ENCODE data around the gene TMEFF2. TPM values are rescaled to one million over a fixed set of nuclear protein-coding genes. Genes with fewer than 3 reads are reported as not detected.

The TMEFF2 gene
- total and polyA plus RNA-seq, 4 donors: 0.08 TPM; not detected in 3

DNA sequence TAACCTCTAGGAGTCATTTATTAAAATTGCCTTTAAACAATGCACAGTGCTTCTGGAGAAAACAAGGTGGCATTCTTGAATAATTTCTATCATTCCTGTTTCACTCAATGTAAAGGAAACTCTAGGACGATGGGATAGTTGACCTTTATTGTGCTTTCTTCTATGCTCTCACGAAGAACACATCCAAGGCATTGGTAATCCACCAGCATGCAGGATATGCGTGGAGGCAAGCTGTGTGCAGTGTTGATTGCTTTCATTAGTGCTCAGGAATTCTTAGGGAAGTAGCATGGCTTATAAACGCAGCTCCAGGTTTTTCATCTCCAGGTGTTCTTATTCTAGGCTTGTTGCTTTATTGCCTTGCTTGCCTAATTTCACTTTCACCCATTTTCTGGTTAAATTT is 289.4 kb downstream of the TMEFF2 start:
- no peaks in the 10 kb centered on the region for H3K27me3 ChIP-seq (ENCODE audit: control insufficient read depth in 4 of 4, insufficient read depth in 4 of 4, low read length in 3 of 4)
- no peak overlapping the region for H3K9ac ChIP-seq (ENCODE audit: low read depth in 1 of 2, low read length in 2 of 2)
- TF ChIP-seq YY1 (IDR thresholded peaks at IDR 0.05) (no peak), NR2F2 (IDR thresholded peaks at IDR 0.05) (no peak), GABPA (IDR thresholded peaks at IDR 0.05 in 1 of 2, conservative IDR thresholded peaks at IDR 0.05 in 1 of 2) (no peak), HNF4G (IDR thresholded peaks at IDR 0.05) (no peak), EGR1 (IDR thresholded peaks at IDR 0.05; ENCODE audit: low read depth in 2 of 2) (no peak), HNF4A (conservative IDR thresholded peaks at IDR 0.05) (no peak), FOXA2 (IDR thresholded peaks at IDR 0.05) (no peak)
- TF ChIP-seq, protein P1, sequence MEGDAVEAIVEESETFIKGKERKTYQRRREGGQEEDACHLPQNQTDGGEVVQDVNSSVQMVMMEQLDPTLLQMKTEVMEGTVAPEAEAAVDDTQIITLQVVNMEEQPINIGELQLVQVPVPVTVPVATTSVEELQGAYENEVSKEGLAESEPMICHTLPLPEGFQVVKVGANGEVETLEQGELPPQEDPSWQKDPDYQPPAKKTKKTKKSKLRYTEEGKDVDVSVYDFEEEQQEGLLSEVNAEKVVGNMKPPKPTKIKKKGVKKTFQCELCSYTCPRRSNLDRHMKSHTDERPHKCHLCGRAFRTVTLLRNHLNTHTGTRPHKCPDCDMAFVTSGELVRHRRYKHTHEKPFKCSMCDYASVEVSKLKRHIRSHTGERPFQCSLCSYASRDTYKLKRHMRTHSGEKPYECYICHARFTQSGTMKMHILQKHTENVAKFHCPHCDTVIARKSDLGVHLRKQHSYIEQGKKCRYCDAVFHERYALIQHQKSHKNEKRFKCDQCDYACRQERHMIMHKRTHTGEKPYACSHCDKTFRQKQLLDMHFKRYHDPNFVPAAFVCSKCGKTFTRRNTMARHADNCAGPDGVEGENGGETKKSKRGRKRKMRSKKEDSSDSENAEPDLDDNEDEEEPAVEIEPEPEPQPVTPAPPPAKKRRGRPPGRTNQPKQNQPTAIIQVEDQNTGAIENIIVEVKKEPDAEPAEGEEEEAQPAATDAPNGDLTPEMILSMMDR (IDR thresholded peaks at IDR 0.05; ENCODE audit: low read depth, low read length, missing input control): no peak
- TF ChIP-seq, protein P2, sequence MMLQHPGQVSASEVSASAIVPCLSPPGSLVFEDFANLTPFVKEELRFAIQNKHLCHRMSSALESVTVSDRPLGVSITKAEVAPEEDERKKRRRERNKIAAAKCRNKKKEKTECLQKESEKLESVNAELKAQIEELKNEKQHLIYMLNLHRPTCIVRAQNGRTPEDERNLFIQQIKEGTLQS (IDR thresholded peaks at IDR 0.05): no peak
- TF ChIP-seq, protein P3, sequence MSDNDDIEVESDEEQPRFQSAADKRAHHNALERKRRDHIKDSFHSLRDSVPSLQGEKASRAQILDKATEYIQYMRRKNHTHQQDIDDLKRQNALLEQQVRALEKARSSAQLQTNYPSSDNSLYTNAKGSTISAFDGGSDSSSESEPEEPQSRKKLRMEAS (IDR thresholded peaks at IDR 0.05): no peak
- TF ChIP-seq, protein P4, sequence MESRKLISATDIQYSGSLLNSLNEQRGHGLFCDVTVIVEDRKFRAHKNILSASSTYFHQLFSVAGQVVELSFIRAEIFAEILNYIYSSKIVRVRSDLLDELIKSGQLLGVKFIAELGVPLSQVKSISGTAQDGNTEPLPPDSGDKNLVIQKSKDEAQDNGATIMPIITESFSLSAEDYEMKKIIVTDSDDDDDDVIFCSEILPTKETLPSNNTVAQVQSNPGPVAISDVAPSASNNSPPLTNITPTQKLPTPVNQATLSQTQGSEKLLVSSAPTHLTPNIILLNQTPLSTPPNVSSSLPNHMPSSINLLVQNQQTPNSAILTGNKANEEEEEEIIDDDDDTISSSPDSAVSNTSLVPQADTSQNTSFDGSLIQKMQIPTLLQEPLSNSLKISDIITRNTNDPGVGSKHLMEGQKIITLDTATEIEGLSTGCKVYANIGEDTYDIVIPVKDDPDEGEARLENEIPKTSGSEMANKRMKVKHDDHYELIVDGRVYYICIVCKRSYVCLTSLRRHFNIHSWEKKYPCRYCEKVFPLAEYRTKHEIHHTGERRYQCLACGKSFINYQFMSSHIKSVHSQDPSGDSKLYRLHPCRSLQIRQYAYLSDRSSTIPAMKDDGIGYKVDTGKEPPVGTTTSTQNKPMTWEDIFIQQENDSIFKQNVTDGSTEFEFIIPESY (IDR thresholded peaks at IDR 0.05): no peak
- TF ChIP-seq, protein P5, sequence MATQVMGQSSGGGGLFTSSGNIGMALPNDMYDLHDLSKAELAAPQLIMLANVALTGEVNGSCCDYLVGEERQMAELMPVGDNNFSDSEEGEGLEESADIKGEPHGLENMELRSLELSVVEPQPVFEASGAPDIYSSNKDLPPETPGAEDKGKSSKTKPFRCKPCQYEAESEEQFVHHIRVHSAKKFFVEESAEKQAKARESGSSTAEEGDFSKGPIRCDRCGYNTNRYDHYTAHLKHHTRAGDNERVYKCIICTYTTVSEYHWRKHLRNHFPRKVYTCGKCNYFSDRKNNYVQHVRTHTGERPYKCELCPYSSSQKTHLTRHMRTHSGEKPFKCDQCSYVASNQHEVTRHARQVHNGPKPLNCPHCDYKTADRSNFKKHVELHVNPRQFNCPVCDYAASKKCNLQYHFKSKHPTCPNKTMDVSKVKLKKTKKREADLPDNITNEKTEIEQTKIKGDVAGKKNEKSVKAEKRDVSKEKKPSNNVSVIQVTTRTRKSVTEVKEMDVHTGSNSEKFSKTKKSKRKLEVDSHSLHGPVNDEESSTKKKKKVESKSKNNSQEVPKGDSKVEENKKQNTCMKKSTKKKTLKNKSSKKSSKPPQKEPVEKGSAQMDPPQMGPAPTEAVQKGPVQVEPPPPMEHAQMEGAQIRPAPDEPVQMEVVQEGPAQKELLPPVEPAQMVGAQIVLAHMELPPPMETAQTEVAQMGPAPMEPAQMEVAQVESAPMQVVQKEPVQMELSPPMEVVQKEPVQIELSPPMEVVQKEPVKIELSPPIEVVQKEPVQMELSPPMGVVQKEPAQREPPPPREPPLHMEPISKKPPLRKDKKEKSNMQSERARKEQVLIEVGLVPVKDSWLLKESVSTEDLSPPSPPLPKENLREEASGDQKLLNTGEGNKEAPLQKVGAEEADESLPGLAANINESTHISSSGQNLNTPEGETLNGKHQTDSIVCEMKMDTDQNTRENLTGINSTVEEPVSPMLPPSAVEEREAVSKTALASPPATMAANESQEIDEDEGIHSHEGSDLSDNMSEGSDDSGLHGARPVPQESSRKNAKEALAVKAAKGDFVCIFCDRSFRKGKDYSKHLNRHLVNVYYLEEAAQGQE (IDR thresholded peaks at IDR 0.05): no peak
- no peaks in the 10 kb centered on the region for H3K4me1 ChIP-seq (ENCODE audit: control insufficient read depth in 4 of 4, insufficient read depth in 4 of 4, low read length in 3 of 4)
- DNase-seq (ENCODE audit: low spot score): no peak
- 77% methylated on average over 4 of the region's 4 CpGs for WGBS
- no peak overlapping the region for H3K4me3 ChIP-seq (ENCODE audit: low read depth in 1 of 3, low read length in 3 of 3)
- no peaks in the 10 kb centered on the region for H3K9me3 ChIP-seq (ENCODE audit: control insufficient read depth in 4 of 4, low read length in 3 of 4)
- H3K27ac ChIP-seq (ENCODE audit: low read depth in 1 of 2, low read length in 2 of 2): no peak overlapping the region
- H3K36me3 ChIP-seq (ENCODE audit: control insufficient read depth in 4 of 4, insufficient read depth in 3 of 4, low read depth in 1 of 4, low read length in 3 of 4): no peaks in the 10 kb centered on the region

DNA sequence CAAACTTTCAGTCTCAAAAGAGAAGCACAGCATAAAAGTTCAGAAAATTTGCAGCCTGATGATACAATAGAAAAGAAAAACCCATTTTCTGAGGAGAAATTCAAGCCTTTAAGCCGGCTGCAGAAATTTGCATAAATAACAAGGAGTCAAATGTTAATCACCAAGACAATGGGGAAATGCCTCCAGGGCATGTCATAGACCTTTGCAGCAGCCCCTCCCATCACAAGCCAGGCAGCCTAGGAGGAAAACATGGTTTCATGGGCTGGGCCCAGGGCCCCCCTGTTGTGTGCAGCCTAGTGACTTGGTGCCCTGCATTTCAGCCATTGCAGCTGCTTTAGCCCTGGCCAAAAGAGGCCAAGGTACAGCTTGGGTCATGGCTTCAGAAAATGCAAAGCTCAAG is 293.7 kb downstream of the TMEFF2 start:
- no peaks in the 10 kb centered on the region for H3K9me3 ChIP-seq (ENCODE audit: control insufficient read depth in 4 of 4, low read length in 3 of 4)
- 84% methylated on average over 1 of the region's 1 CpG for WGBS
- H3K27ac ChIP-seq (ENCODE audit: low read depth in 1 of 2, low read length in 2 of 2): no peak overlapping the region
- TF ChIP-seq, protein P5 (IDR thresholded peaks at IDR 0.05): no peak
- no peak for TF ChIP-seq RXRA (IDR thresholded peaks at IDR 0.05)
- TF ChIP-seq RAD21 (IDR thresholded peaks at IDR 0.05): no peak
- TF ChIP-seq, protein P2 (IDR thresholded peaks at IDR 0.05): no peak
- no peaks in the 10 kb centered on the region for H3K36me3 ChIP-seq (ENCODE audit: control insufficient read depth in 4 of 4, insufficient read depth in 3 of 4, low read depth in 1 of 4, low read length in 3 of 4)
- no peak for DNase-seq (ENCODE audit: low spot score)
- H3K4me1 ChIP-seq (ENCODE audit: control insufficient read depth in 4 of 4, insufficient read depth in 4 of 4, low read length in 3 of 4): no peaks in the 10 kb centered on the region
- no peak overlapping the region for H3K9ac ChIP-seq (ENCODE audit: low read depth in 1 of 2, low read length in 2 of 2)
- no peak overlapping the region for H3K4me3 ChIP-seq (ENCODE audit: low read depth in 1 of 3, low read length in 3 of 3)
- H3K27me3 ChIP-seq (ENCODE audit: control insufficient read depth in 4 of 4, insufficient read depth in 4 of 4, low read length in 3 of 4): no peaks in the 10 kb centered on the region
